Measurements from ENCODE around the gene SP3.

DNA sequence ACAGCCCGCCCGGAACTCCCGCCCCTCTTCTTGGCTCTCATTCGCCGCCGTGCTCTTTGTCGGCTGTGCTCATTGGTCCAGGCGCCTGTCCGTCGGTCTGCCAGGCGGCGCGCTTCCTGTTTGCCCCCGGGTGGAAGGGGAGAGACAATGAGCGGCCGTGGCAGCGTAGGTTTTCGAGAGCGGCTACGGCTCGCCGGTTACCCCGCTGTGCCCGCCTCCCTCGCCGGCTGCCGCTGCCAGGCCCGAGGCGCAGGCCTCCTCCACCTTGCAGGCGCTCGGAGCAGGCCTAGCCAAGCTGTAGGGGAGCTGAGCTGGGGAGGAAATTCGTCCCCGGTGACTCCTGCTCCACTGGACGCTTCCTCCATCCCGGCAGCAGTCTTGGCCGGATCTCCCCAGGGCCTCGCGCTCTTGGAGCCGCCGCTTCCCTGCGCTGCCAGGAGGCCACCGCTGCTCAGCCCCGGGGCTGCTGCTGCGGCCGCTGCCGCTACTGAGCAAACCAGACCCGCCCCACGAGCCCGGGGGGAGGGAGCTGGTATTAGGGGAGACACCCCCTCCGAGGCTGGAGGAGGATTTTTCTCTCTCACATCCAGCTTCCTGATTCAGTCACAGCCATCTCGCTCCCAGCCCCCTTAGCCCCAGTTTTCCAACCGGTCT is at the start of gene SP3:
- TF ChIP-seq CTCF (IDR thresholded peaks at IDR 0.05) (peak in 2 of 3 experiments; percentile 5 to 9), POLR2A (IDR thresholded peaks at IDR 0.05) (peak in 1 of 2 donors; percentile 85)
